ENCODE results near the gene MTR.

MTR gene

GRCh38 chr1:236952246-236953003, 157.3 kb downstream of the MTR start:
- no peak for DNase-seq (ENCODE audit: low read depth)

- no peak for DNase-seq (ENCODE audit: low read depth)
These were observed 158.1 kb downstream of the MTR start for GRCh38 chr1:236953151-236953700.

All from iris pigment epithelial cell (primary cell).